HUES64 (cell line): ENCODE data around the gene STC2.
A peak's percentile ranks its signal among the peaks of the same experiment; 100 is the strongest.
"Not testable (repeated sequence)": the region's sequence is repeated elsewhere in the genome, so short reads cannot be mapped to it uniquely, and the experiment has no call there.

ENCODE experiments used
- H3K27ac ChIP-seq: 2 replicates; pipeline ENCODE4 v1.7.0; 2013; ENCODE audit warnings: low read depth, low read length, inconsistent platforms
- H3K27me3 ChIP-seq: 2 replicates; pipeline ENCODE4 v1.6.1; 2013; ENCODE audit warnings: mild to moderate bottlenecking, low read length; ENCODE audit not compliant: insufficient read depth
- H3K36me3 ChIP-seq: 2 replicates; pipeline ENCODE4 v1.6.1; 2013; ENCODE audit warnings: mild to moderate bottlenecking, low read length; ENCODE audit not compliant: insufficient read depth
- H3K4me1 ChIP-seq: 2 replicates; pipeline ENCODE4 v1.6.1; 2013; ENCODE audit warnings: mild to moderate bottlenecking, low read length, moderate library complexity; ENCODE audit not compliant: insufficient read depth
- H3K4me3 ChIP-seq: 2 replicates; pipeline ENCODE4 v1.5.1; 2013; ENCODE audit warnings: mild to moderate bottlenecking, low read length, moderate library complexity
- H3K9ac ChIP-seq: 2 replicates; pipeline ENCODE4 v1.6.1; 2013; ENCODE audit warnings: mild to moderate bottlenecking, low read depth, low read length
- H3K9me3 ChIP-seq: 2 replicates; pipeline ENCODE4 v1.6.1; 2013; ENCODE audit warnings: low read depth, low read length; ENCODE audit not compliant: insufficient read depth
- WGBS: fragments of 150-250, 120-280 bp; methylation state at CpG from one replicate; pipeline ENCODE4 v1.1.7; 2013; ENCODE audit warnings: missing lambda C conversion rate; 5-methylcytosine and 5-hydroxymethylcytosine counted together

The STC2 gene

DNA sequence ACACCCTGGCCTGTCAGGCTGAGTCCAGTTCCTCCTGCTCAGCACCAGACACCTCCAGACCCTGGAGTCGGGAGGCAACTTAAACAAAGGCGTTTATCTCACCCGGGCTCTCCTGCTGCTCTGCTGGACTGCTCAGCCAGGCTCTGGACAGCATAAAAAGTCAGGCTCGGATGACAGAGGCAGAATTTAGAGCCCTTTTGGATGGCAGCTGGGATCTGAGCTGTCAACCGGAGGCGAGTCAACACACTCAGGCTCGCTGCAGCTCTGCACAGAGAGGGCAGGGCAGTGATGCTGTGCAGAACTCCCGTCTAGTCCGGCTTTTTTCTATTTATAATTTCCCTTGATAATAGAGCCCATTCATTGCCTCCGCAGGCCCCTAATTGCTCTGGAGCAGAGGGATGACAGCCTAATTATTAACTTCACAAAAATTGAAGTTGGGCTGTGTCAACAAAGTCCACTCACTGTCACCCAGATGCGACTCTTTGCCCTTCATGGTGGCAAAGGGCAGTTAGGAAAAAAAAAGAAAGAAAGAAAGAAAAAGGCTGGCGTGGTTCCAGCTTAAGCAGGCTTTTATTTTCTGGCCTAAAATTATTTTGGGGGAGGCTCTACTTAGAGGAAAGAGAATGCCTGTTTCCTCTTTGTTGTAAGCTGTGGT is 37.6 kb downstream of the STC2 start:
- Histone ChIP-seq H3K4me1 (peaks cover 13% of the 10 kb centered on the region; the same call in 1 of the 2 replicates), H3K36me3 (no peaks in the 10 kb centered on the region), H3K4me3 (no peak overlapping the region), H3K9ac (no peak overlapping the region), H3K27ac (no peak overlapping the region), H3K27me3 (peaks cover 27% of the 10 kb centered on the region), H3K9me3 (no peaks in the 10 kb centered on the region)
- 84% methylated on average over 12 of the region's 12 CpGs for WGBS

DNA sequence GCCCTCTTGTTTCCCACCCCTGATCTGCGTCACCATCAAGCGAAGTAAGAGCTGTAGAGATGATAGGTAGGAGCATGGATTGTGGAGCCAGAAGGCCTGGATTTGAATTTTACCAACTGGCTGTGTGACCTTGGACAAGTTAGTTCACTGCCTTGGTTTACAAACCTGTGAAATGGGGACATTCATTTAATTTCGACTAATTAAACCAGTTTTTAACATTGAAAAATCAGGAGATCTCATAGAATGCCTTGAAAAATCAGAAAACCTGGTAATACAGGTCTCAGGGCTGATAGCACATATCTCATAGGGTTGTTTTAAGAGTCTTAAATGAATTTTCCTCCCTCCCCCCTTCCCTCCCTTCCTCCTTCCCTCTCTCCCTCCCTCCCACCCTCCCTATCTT is 38.8 kb downstream of the STC2 start:
- H3K9me3 ChIP-seq, result no peaks in the 10 kb centered on the region
- peaks cover 13% of the 10 kb centered on the region; the same call in 1 of the 2 replicates for H3K4me1 ChIP-seq
- H3K36me3 ChIP-seq, result no peaks in the 10 kb centered on the region
- H3K27ac ChIP-seq, result no peak overlapping the region
- no peak overlapping the region for H3K9ac ChIP-seq
- no peak overlapping the region for H3K4me3 ChIP-seq
- 64% methylated on average over 3 of the region's 3 CpGs for WGBS
- H3K27me3 ChIP-seq, result peaks cover 24% of the 10 kb centered on the region

DNA sequence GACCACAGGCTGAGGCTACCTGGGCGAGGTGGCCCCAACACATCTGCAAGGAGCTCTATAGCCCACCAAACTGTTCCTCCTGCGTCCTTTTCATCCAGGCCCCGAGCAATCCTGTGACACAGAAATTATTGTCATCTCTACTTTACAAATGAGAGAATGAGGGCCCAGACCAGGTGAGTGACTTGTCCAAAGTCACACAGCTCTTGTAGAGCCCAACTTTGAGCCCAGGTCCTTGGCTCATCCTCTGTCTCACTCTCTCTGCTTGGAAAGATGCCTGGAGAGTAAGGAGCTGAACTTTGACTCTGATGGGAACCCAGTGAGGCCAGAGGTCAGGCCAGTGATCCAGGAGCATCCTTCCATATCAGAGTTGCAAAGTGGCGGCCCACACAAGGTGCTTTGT is 39.6 kb downstream of the STC2 start:
- Histone ChIP-seq H3K4me1 (peaks cover 13% of the 10 kb centered on the region; the same call in 1 of the 2 replicates), H3K4me3 (no peak overlapping the region), H3K27ac (no peak overlapping the region), H3K9me3 (no peaks in the 10 kb centered on the region), H3K9ac (no peak overlapping the region), H3K36me3 (no peaks in the 10 kb centered on the region), H3K27me3 (peaks cover 27% of the 10 kb centered on the region)
- WGBS, result 93% methylated on average over 4 of the region's 4 CpGs

DNA sequence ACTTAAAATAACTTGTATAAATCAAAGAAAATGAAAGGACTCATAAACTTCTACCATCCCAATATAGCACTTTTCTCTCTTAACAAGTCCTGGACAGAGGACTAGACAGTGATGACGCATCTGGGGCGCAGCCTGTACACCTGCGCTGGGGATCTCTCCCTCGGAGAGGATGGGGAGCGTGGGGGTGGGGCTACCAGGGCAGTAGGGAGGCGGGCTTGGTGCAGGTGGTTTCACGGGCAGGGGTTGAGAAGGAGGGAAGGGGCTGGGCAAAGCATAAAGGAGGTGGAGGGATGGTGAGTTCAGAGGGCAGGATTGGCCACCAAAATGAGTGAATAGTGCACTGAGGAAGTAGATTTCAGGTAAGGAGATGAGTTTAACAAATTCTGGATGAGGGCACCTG is 41.1 kb downstream of the STC2 start:
- no peak overlapping the region for H3K4me3 ChIP-seq
- H3K36me3 ChIP-seq, result no peaks in the 10 kb centered on the region
- no peaks in the 10 kb centered on the region for H3K9me3 ChIP-seq
- peaks cover 37% of the 10 kb centered on the region for H3K27me3 ChIP-seq
- no peak overlapping the region for H3K27ac ChIP-seq
- WGBS, result 64% methylated on average over 7 of the region's 7 CpGs
- peaks cover 6% of the 10 kb centered on the region; the same call in 1 of the 2 replicates for H3K4me1 ChIP-seq
- H3K9ac ChIP-seq, result no peak overlapping the region

DNA sequence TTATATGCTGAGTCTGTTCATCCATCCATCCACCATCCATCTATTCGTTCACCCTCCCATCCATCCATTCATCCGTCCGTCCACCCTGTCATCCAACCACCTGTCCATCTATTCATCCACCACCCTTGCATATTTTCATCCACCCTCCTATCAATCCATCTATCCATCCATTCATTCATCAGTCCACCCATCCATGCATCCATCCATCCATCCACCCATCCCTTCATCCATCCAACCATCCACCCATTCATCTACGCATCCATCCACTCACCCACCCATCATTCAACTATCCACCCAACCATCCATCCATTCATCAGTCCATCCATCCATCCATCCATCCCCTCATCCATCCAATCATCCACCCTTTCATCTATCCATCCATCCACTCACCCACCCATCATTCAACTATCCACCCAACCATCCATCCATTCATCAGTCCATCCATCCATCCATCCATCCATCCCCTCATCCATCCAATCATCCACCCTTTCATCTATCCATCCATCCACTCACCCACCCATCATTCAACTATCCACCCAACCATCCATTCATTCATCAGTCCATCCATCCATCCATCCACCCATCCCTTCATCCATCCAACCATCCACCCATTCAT is 43.8 kb downstream of the STC2 start:
- 92% methylated on average over 4 of the region's 4 CpGs for WGBS
- H3K9me3 ChIP-seq, H3K27ac ChIP-seq, H3K36me3 ChIP-seq, H3K4me3 ChIP-seq, H3K4me1 ChIP-seq, H3K9ac ChIP-seq: not testable (repeated sequence)
- H3K27me3 ChIP-seq, result peaks cover 48% of the 10 kb centered on the region

DNA sequence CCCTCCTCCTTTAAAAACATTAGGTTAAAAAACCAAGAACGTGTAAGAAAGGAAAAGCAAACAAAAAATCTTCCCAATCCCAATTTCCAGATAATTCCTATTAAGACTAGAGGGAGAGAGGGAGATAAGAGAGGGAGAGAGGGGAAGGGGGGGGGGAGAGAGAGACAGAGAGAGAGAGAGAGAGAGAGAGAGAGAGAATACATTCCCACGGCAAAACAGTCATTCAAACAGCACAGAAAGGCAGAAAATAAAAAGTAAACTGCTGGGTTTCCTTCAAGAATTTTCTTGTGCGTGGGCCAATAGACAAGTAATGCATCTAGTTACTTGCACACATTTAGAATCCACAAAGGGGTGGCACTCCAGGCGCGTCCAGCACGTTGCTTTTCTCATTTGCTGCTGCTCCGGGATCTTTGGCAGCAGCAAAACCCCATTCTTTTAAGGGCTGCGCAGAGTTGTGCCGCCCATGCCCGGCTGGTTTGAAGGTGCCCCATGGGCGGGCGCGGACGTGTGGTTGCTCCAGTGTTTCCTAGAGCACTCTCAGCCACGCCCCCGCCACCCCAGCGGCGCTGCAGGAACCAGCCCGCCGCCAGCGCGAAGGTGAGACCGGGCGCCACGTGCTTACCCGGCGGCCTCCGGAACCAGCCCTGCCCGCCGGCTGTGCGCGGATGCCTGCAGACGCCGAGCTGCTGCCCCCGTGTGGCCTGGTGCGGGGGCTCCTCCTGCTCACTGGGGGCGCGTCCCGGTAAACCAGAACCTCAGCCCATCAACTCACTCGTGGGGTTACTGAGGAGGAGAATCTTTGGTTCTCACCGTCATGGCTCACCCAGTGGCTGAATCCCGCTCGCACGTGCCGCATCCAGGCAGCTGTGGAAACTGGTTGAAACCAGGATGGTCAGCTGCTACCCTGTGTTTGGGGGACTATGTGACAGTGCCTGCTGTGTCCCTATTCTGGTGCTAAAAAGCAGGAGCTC is 44.6 kb downstream of the STC2 start:
- H3K4me1 ChIP-seq, result 0 out of 2 replicates have a peak, but pooled peaks cover 3% of the 10 kb centered on the region
- no peak overlapping the region for H3K27ac ChIP-seq
- WGBS, result 8% methylated on average over 43 of the region's 45 CpGs
- no peaks in the 10 kb centered on the region for H3K9me3 ChIP-seq
- H3K4me3 ChIP-seq, result peak overlapping the region; percentile 39
- no peaks in the 10 kb centered on the region for H3K36me3 ChIP-seq
- H3K9ac ChIP-seq, result 0 out of 2 replicates have a peak overlapping the region, but pooled peaks have one; percentile 5
- peaks cover 48% of the 10 kb centered on the region for H3K27me3 ChIP-seq

DNA sequence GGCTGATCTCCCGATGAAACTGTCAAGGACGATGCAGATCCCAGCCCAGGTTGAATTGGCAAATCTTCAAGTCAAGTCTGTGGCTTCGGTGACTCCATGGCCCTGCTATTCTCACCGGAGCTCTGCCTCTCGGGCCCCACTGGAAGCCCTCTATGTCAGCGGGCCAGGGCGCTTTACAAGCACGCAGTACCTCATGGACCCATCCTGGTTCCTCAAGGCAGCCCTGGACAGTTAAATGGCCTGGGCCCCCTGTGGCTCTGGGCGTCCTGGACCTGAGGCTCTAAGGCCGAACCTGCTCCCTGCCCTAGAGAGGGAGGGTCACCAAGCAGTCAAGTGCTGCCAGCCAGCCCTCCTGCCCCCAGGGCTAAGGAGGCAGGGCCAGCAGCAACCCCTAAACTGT is 45.3 kb downstream of the STC2 start:
- WGBS, result 81% methylated on average over 10 of the region's 10 CpGs
- Histone ChIP-seq H3K36me3 (no peaks in the 10 kb centered on the region), H3K27ac (no peak overlapping the region), H3K9ac (no peak overlapping the region), H3K4me3 (no peak overlapping the region), H3K9me3 (no peaks in the 10 kb centered on the region), H3K4me1 (0 out of 2 replicates have a peak, but pooled peaks cover 3% of the 10 kb centered on the region), H3K27me3 (peaks cover 48% of the 10 kb centered on the region)

DNA sequence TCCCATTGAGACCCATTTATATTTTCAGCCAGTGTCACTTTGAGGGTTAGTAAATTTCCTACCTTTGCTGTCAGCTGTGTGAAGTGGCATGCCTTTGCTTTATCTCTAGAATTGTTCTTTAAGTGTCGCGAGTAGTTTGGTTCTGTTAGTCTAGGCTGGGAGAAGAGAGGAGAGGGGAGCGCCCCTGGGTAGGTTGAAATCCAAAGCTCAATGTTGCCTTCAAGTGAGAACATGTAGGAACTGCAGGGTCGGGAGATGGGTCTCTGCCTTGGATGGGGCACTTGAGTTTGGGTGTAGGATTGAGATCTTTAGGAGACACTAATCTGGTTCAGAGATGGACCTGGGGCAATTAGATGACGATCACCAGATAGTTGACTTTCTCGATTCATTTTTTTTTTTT is 46.3 kb downstream of the STC2 start:
- WGBS, result 27% methylated on average over 6 of the region's 6 CpGs
- H3K27me3 ChIP-seq, result peaks cover 48% of the 10 kb centered on the region

DNA sequence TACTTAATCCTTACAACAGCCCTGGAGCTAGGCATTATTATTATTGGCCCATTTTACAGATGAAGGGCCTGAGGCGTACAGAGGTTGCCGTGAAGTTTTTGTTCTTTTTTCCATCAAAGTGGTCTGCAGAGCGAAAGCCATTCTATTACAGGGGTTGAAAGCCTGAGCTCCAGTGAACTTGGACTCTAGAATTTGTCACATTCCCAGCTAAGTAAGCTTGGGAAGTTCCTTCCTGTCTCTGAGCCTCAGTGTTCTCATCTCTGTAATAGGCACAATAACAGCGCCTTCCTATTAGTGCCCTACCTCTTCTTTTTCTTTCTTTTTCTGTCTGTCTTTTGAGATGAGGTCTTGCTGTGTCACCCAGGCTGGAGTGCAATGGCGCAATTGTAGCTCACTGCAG is 49.0 kb downstream of the STC2 start:
- Histone ChIP-seq H3K4me1 (0 out of 2 replicates have a peak, but pooled peaks cover 3% of the 10 kb centered on the region), H3K9me3 (peaks cover 2% of the 10 kb centered on the region; the same call in 1 of the 2 replicates), H3K27me3 (peaks cover 31% of the 10 kb centered on the region), H3K36me3 (no peaks in the 10 kb centered on the region), H3K27ac (no peak overlapping the region), H3K9ac (no peak overlapping the region), H3K4me3 (no peak overlapping the region)
- 96% methylated on average over 5 of the region's 5 CpGs for whole genome bisulfite sequencing

More for the DNA sequence above, 46.3 kb downstream of the STC2 start:
- no peaks in the 10 kb centered on the region for H3K36me3 ChIP-seq
- H3K9ac ChIP-seq, result no peak overlapping the region
- no peak overlapping the region for H3K27ac ChIP-seq
- H3K4me3 ChIP-seq, result no peak overlapping the region
- H3K4me1 ChIP-seq, result 0 out of 2 replicates have a peak, but pooled peaks cover 3% of the 10 kb centered on the region
- H3K9me3 ChIP-seq, result no peaks in the 10 kb centered on the region

DNA sequence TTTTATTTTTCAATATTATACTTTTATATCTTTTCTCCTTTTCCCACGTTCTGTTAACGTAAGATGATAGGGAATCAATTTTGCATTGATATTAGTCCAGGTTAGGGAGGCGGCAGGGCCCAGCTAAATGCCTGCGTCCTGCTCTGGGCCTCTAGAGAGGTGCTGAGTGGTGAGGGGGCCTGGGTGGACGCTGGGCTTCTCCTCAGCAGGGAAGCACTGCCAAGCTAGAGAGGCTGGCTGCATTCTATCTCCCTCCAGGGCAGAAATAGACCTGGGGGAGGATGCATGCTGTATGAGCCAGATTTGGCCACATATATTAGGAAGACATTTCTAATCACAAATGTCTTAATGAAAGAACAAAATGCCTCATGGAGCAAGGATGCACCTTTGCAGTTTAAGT is 49.6 kb downstream of the STC2 start:
- H3K27ac ChIP-seq, result no peak overlapping the region
- H3K9me3 ChIP-seq, result peaks cover 2% of the 10 kb centered on the region; the same call in 1 of the 2 replicates
- no peaks in the 10 kb centered on the region for H3K36me3 ChIP-seq
- WGBS, result 86% methylated on average over 5 of the region's 5 CpGs
- 0 out of 2 replicates have a peak, but pooled peaks cover 3% of the 10 kb centered on the region for H3K4me1 ChIP-seq
- peaks cover 25% of the 10 kb centered on the region for H3K27me3 ChIP-seq
- no peak overlapping the region for H3K4me3 ChIP-seq
- no peak overlapping the region for H3K9ac ChIP-seq

DNA sequence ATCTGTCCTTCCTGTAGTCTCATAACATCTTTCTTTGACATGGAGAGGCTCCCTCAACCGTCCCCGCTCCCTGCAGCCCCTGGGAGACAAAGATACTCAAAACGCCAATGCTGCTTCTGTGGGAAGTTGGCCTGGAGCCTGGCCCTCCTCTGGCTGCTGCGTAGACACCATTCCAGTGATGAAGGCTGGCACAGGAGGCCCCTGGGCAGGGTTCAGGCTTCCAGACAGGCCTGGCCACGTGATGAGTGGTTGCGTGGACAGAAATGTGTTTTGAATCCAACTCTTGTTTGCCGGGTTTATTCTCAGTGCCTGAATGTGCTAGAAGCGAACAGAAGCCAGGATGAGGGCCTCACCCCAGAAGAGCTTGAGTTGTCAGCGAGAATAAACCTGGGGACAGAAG is 50.0 kb downstream of the STC2 start:
- Histone ChIP-seq H3K4me1 (no peaks in the 10 kb centered on the region), H3K9me3 (peaks cover 2% of the 10 kb centered on the region; the same call in 1 of the 2 replicates)
- 86% methylated on average over 9 of the region's 9 CpGs for WGBS

More for the DNA sequence above, 50.0 kb downstream of the STC2 start:
- Histone ChIP-seq H3K27ac (no peak overlapping the region), H3K36me3 (no peaks in the 10 kb centered on the region), H3K4me3 (no peak overlapping the region), H3K27me3 (peaks cover 21% of the 10 kb centered on the region), H3K9ac (no peak overlapping the region)
